Inflammatory macrophage (primary cell): ENCODE data around the gene TSKS.

Experiments
- DNase-seq, 2 donors: peaks; one replicate each; pipeline ENCODE4 v3.0.0-alpha.2; 2020 to 2022
- total RNA-seq, 18 experiments: gene quantifications; one replicate each; lab custom pipeline; 2026; ENCODE audit warnings: mixed read lengths in 6 of 18, inconsistent platforms in 2 of 18; lab: John Stamatoyannopoulos, UW

The TSKS gene, protein sequence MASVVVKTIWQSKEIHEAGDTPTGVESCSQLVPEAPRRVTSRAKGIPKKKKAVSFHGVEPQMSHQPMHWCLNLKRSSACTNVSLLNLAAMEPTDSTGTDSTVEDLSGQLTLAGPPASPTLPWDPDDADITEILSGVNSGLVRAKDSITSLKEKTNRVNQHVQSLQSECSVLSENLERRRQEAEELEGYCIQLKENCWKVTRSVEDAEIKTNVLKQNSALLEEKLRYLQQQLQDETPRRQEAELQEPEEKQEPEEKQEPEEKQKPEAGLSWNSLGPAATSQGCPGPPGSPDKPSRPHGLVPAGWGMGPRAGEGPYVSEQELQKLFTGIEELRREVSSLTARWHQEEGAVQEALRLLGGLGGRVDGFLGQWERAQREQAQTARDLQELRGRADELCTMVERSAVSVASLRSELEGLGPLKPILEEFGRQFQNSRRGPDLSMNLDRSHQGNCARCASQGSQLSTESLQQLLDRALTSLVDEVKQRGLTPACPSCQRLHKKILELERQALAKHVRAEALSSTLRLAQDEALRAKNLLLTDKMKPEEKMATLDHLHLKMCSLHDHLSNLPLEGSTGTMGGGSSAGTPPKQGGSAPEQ
- total RNA-seq, result 0.05 to 2.2 (median 0.40) reads per million in 18 experiments

- peak; percentile 33 to 56 for DNase-seq
These were observed at the start of gene TSKS for GRCh38 chr19:49763230-49763629. TSKS (minus strand) TSS chr19:49763306; CDS start chr19:49763247, 59 bp downstream.

DNA sequence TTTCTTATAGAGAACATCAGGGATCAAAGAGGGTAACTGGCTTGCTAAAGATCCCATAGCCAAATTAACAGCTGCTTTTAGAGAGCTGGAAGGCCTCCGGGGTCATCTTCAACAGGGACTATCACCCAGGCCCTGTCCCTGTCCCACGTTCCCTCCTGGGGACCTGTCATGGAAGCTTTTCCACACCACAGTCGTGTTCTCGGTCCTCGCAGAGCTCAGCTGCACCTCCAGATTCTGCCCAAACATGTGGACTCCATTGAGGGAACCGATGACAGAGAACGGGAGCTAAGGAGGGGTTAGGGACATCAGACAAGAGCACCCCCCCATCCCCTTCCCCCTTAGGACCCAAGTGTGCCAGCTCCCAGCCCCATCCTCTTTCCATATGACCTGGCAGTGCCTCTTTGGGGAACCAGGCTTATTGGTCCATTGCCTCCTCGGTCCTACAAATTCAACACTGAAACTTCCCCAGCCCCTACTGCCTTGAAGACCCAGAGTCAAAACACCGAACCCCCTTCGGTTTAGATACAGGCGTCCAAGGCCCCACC is 49.4 kb upstream of the TSKS start:
- DNase-seq, result no peak

DNA sequence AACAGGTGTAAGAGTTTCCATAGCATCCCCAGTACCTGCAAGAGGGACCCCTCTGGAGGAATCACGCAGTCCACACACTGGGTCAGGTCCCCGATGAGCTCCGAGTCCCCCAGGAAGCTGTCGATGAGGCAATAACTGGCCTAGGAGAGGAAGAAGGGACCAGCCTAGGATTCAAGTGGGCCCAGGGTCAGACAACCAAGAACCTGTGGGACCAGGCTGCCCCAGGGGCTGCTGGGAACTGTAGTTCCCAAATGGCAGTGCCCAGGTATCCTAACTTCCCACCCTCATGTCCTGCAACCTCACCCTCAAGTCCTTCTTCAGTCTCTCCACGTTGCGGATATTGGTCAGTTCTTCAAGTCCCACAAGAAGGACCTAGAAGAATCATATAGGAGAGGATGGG is 48.2 kb upstream of the TSKS start:
- no peak for DNase-seq

GRCh38 chr19:49809941-49810389 is 46.9 kb upstream of the TSKS start:
- DNase-seq, result no peak

GRCh38 chr19:49809160-49809940 is 46.2 kb upstream of the TSKS start:
- DNase-seq, result peak; percentile 62 to 75

- peak; percentile 71 to 75 for DNase-seq
These were observed 45.6 kb upstream of the TSKS start for GRCh38 chr19:49808711-49809159.

DNA sequence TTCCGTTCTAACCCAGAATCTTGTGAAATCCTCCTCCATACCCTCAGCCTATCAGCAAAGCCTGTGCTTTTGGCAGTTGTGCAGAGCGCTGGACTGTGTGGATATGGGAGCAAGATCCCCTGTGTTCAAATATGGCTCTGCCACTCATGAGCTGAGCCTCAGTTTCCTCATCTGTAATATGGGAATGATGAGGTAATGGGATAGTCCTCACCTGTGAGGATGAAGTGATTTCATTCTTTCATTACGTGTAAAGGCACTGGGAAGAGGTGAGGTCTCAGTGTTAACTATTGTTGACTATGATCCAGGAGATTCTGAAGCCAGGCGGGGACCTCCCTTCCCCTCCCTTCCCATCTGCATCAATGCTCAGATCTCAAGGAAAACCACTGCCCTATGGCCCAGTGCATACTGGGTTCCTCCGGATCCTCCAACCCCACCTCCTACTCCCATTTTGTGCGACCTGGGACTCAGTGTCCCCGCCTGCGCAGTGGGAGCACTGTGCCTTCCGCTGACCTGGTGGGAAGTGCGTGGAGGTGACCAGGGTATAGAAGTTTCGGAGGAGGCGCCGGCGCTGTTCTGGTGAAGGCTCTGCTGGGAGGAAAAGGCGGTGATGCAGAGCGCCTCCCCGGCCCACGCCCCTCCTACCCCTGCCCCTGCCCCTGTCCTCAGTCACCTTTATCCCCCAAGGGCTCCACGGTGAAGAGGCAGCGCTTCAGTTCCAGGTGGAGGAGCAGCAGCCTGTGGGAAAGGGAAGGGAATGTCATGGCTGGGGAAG is 45.0 kb upstream of the TSKS start:
- no peak for DNase-seq

- peak; percentile 33 to 41 for DNase-seq
These were observed 44.2 kb upstream of the TSKS start for GRCh38 chr19:49807058-49807903.

DNA sequence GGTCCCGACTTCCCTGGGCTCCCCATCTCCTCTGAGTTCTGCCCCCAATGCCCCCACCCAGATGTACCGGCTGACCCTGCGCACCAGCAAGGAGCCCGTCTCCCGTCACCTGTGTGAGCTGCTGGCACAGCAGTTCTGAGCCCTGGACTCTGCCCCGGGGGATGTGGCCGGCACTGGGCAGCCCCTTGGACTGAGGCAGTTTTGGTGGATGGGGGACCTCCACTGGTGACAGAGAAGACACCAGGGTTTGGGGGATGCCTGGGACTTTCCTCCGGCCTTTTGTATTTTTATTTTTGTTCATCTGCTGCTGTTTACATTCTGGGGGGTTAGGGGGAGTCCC is 43.5 kb upstream of the TSKS start:
- no peak for DNase-seq

- no peak for DNase-seq
These were observed 42.9 kb upstream of the TSKS start for GRCh38 chr19:49805822-49806619.

DNA sequence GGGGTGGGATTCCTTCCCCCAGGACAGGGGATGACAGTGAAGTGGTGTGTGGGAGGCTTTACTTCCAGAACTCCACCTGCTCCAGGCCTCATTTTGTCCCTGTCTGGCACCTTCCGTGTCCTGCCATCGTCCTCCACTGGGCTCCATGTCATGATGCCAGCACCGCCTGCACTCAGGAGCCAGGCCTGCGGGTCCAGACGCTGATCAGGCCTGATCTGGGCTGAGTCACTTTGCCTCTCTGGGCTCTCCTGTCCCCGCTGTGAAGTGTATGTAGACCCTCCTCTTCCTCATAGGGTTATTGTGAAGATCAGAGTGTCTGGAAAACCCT is 40.4 kb upstream of the TSKS start:
- no peak for DNase-seq

DNA sequence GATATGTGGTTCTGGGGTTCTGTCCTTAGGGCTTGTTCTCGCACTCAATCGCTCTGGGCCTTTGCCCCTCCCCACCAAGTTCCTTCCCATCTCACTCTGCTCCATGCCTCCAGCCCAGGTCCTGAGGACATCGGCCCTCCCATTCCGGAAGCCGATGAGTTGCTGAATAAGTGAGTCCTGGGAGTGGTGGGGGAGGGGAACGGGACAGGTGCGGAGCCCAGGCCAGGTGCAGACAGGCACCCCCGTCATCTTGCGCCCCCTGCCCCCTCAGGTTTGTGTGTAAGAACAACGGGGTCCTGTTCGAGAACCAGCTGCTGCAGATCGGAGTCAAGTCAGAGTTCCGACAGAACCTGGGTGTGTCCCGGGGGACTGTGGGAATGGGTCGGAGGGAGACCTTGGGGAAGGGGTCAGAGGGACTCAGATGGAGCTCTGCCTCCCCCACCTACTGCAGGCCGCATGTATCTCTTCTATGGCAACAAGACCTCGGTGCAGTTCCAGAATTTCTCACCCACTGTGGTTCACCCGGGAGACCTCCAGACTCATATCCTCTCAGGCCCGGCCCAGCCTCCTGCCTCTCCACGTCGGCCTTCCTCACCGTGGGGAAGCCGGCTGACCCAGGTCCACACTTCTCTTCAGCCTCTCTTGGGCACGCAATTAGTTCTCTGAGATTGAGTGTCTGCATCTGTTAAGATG is 39.9 kb upstream of the TSKS start:
- no peak for DNase-seq

GRCh38 chr19:49801966-49802661 is 39.0 kb upstream of the TSKS start:
- DNase-seq, result no peak

- no peak for DNase-seq
These were observed 38.3 kb upstream of the TSKS start for GRCh38 chr19:49801401-49801888.

DNA sequence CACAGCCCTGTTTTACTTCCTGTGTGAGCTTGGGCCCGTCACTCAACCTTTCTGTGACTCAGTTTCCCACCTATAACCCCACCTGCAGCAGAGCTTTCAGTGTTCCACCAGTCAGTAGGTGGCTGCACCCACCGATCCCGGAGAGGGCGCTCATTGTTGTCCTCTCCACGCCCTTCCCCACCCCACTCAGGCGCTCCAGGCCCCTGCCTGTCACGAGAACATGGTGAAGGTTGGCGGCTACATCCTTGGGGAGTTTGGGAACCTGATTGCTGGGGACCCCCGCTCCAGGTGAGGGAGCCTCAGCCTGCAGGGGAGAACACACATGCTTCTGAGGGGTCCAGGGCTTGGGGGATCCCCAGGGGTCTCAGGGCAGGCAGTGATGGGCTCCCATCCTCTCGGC is 37.7 kb upstream of the TSKS start:
- DNase-seq, result no peak

DNA sequence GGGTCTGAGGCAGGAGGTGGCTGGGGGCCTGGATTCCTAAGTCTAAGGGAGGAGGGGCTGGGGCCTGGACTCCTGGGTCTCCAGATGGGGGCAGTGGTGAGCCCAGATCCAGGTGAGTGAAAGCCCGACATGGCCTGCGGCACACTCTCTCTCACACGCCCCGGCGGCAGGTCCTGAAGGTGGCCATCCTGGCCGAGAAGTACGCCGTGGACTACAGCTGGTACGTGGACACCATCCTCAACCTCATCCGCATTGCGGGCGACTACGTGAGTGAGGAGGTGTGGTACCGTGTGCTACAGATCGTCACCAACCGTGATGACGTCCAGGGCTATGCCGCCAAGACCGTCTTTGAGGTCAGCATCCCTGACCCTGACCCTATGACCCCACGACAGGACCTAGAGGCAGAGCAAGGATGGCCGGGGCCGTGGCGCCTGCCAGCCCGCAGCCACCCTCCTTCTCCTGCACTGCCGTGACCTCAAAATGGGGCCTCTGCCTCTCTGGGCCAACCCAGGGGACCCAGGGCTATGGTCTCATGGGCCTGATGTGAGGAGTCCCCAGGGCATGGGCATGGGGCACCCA is 36.8 kb upstream of the TSKS start:
- no peak for DNase-seq

DNA sequence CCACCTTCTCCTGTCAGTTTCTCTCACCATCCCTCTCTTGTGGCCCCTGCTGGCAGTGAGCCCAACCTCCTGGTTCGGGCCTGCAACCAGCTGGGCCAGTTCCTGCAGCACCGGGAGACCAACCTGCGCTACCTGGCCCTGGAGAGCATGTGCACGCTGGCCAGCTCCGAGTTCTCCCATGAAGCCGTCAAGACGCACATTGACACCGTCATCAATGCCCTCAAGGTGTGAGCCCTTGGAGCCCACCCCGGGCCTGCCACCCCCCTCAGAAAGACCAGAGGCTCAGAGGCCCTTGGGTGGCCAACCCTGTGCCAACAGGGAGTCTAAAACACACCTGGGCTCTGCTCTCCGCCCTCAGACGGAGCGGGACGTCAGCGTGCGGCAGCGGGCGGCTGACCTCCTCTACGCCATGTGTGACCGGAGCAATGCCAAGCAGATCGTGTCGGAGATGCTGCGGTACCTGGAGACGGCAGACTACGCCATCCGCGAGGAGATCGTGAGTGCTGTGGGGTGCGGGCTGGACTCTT is 36.2 kb upstream of the TSKS start:
- DNase-seq, result no peak

- DNase-seq, result no peak
These were observed 35.5 kb upstream of the TSKS start for GRCh38 chr19:49798574-49798973.
